IPS-18c (cell line): ENCODE measurements around the gene FLNC.

Experiments used
- H3K4me3 ChIP-seq: 2 replicates; pipeline ENCODE4 v1.7.0; 2013; ENCODE audit warnings: low read depth, mild to moderate bottlenecking, low read length, moderate library complexity; ENCODE audit not compliant: insufficient read depth
- H3K9me3 ChIP-seq: one replicate; pipeline ENCODE4 v1.6.1; 2013; ENCODE audit warnings: mild to moderate bottlenecking, low read length, moderate library complexity; ENCODE audit not compliant: control insufficient read depth, insufficient read depth

Gene FLNC

DNA sequence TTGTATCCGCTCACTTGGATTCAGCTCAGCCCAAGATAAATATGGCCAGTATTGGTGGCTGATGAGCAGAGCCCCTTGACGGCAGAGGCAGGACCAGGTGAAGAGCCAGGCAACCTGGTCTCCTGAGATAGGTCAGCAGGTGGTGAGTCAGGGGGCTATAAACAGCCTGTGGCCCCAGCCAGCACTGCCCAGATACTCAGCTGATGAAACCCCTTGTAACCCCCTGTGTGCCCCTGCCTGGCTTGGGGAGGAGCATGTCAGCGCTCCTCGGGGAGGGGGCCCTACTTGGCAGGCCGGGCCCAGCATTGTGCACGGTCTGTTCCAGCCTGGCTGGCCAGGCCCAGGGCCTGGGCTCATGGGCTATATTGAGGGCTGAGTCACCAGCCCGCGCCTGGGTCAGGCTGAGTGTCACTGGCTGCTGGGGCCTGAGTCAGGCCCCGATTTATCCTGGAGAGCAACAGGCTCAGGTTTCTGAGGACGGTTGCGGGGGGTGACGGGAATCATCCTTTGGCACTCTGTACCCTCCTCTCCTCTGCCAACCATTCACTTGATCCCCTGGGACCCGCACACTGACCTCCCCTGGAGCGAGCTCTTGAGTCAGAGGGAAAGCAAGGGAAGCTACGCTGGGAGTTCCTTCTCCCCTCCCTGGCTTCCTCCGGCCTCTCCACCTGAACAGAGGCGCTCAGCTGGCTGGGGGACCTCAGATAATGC lies 2.8 kb upstream of the FLNC start:
- H3K4me3 ChIP-seq = no peak overlapping the region

GRCh38 chr7:128827971-128828711 lies 2.1 kb upstream of the FLNC start:
- no peaks in the 10 kb centered on the region for H3K9me3 ChIP-seq
- no peak overlapping the region for H3K4me3 ChIP-seq

More for the DNA sequence above, 2.8 kb upstream of the FLNC start:
- no peaks in the 10 kb centered on the region for H3K9me3 ChIP-seq

DNA sequence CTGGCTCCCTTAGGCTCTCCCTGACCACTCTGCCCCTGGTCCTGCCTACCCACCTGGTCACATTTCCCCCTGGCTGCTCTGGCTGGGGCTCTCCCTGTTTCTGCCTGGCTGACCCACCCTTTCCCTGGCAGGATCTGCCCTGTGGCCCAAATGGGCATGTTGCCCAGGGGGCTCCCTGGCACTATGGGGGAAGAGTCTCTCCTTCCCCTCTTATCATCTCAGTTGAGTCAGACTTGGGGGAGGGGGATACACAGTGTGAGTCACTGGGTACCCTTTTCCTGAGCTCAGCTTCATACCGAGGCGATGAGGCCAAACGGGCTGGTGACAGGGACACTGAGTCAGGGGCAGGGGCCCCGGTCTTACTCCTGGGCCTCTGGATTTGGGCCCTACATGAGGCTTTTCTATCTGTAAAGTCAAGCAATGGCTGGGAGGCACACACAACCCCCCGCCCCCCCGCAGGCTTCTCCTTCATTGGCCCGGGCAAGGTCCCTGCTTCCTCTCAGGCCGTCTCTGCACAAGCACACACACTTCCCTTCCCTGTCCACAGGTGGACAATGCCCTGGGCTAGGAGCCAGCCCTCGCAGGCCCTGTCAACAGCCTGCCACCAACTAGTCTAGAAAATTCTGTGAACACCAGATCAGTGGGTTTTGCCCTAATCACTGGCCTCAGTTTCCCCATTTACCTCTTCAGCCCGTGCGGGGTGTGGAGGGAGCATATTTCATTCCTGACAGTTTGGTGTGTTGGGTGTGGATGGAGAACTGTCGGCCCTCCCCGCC lies 627 bp upstream of the FLNC start:
- Histone ChIP-seq H3K4me3 (no peak overlapping the region; the same call in 1 of the 2 replicates), H3K9me3 (no peaks in the 10 kb centered on the region)

GRCh38 chr7:128831178-128831993 lies 1.2 kb downstream of the FLNC start:
- peak overlapping the region; percentile 53 for H3K4me3 ChIP-seq

GRCh38 chr7:128831994-128832879 lies 2.0 kb downstream of the FLNC start:
- H3K4me3 ChIP-seq = peak overlapping the region; percentile 53
- no peaks in the 10 kb centered on the region for H3K9me3 ChIP-seq

More at GRCh38 chr7:128831178-128831993, 1.2 kb downstream of the FLNC start:
- no peaks in the 10 kb centered on the region for H3K9me3 ChIP-seq

DNA sequence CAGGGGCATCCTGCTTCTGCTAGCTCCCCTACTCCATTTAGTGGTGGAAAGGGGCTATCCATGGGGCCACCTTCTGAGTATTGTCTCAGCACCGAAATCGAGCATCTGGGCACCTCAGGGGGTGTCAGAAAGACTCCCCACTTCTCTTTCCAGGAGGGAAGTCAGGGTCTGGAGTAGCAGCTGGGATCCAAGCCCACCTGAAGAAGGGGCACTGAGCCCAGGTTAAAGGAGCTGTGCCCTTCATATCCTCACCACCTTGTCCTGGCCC lies 2.6 kb downstream of the FLNC start:
- H3K4me3 ChIP-seq = peak overlapping the region; percentile 53

DNA sequence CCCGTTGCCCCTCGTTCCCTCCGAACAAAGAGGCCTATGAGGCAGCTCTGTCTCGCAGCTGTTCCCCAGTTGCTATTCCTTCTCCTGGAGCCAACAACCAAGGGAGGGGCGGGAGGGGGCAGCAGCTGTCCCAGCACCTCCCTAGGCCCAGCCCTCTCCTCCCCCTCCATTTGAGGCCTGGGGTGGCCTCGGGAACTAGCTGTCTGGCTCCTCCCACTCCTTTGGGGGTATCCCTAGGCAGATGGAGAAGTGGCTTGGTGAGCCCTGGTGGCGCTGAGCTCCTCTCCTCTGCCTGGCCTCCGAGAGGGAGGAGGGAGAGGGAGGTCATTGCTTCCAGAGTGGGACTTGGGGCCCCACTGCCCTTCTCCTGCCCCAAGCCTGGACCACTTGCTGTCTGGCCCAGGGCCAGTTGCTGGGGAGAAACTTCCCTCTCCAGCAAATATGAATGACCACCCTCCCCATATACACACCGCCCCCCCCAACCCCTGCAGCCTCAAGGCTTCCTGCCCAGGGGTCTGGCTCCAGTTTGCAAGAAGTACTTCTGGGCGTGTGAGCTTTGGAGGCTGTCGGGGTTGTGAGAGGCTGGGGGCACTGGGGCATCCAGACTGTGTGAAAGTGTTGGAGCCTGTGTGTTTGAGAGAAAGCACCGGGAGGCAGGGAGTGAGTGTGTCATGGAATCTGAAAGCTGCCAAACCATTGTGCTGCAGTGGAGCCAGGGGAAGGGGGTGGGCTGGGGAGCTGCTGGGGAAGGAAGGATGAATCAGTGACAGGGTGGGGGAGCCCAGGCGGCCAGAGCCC lies 3.1 kb downstream of the FLNC start:
- H3K9me3 ChIP-seq = no peaks in the 10 kb centered on the region
- peak overlapping the region; percentile 53 for H3K4me3 ChIP-seq

More for the DNA sequence above, 2.6 kb downstream of the FLNC start:
- no peaks in the 10 kb centered on the region for H3K9me3 ChIP-seq

DNA sequence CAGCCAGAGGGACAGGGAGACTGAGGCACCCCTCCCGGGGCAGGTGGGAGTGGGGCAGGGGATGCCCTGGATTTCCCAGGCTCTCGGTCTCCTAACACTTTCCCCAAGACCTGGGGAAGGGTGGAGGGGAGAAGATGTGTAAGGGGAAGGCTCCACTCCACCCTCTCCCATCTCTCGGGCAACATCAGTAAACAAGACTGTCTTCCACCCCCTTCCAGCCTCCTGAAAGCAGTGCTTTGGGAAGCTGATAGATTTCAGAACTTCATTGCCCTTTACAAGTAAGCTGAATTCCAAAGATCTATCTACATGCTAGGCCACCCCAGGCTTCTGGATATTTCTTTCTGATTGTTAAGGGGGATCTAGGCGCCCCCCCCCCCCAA lies 3.7 kb downstream of the FLNC start:
- no peak overlapping the region for H3K4me3 ChIP-seq

GRCh38 chr7:128835231-128835751 lies 5.1 kb downstream of the FLNC start:
- no peaks in the 10 kb centered on the region for H3K9me3 ChIP-seq

More for the DNA sequence above, 3.7 kb downstream of the FLNC start:
- no peaks in the 10 kb centered on the region for H3K9me3 ChIP-seq

GRCh38 chr7:128835790-128836641 lies 5.8 kb downstream of the FLNC start:
- Histone ChIP-seq H3K4me3 (no peak overlapping the region), H3K9me3 (no peaks in the 10 kb centered on the region)

More at GRCh38 chr7:128835231-128835751, 5.1 kb downstream of the FLNC start:
- H3K4me3 ChIP-seq = no peak overlapping the region

DNA sequence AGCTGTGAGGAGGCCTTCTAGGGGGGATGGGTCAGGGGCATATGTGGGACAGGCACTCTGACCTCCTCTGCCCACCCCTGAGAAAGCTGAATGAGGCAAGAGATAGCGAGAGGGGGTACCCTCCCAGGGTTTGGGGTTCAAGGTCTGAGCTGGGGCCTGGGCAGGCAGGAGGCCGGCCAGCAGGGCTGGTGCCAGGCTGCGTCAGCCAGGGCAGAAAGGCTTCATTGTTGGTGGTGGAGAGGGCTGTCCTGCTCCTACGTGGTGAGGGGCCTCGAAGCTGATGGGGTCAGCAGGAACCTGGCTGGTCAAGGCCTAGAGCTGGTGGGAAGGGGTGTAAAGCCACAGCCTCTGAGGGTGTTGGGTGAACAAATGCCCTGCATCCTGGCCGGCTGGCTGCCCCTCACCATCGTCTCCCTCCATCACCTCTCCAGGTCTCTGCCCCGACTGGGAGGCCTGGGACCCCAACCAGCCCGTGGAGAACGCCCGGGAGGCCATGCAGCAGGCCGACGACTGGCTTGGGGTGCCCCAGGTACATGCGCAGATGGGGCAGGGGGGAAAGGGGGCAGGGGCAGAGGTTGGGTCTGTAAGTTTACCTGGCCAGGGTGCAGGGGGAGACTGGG lies 6.6 kb downstream of the FLNC start:
- Histone ChIP-seq H3K9me3 (no peaks in the 10 kb centered on the region), H3K4me3 (no peak overlapping the region)

GRCh38 chr7:128837521-128837921 lies 7.3 kb downstream of the FLNC start:
- Histone ChIP-seq H3K9me3 (no peaks in the 10 kb centered on the region), H3K4me3 (no peak overlapping the region)

GRCh38 chr7:128838109-128838779 lies 8.0 kb downstream of the FLNC start:
- Histone ChIP-seq H3K9me3 (no peaks in the 10 kb centered on the region), H3K4me3 (no peak overlapping the region)
